Measurements from ENCODE around the gene UBXN10. TPM values are rescaled to one million over a fixed set of nuclear protein-coding genes. Genes with fewer than 3 reads are reported as not detected.

Gene UBXN10
- total RNA-seq, 2 experiments from 2014 or later, result 0.42 to 0.50 TPM

DNA sequence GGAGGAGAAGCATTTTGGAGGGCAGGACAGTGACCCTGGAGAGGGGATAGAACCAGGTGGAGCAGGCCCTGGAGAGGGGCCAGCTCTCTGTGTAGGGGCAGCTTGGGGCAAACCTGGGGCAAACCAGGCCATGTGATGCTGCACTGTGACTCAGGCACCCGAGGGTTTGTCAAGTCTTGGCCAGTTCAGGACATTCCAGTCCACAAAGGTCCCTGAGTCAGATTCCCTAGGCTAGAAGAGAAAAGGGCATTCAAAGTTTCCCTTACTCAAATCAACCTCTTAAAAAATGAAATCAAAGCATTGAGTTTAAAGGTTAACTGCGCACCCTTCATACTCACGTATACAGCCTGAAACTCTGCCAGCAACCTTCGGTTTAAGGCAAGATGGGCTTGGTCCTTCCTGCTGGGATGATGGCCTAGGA lies 25.6 kb downstream of the UBXN10 start:
- CTCF ChIA-PET (ENCODE audit: unreplicated experiment), result no interaction called here
- no peak for TF ChIP-seq EZH2phosphoT487 (IDR thresholded peaks at IDR 0.05; ENCODE audit: borderline replicate concordance, low read depth, low read length)
- TF ChIP-seq, protein P1, sequence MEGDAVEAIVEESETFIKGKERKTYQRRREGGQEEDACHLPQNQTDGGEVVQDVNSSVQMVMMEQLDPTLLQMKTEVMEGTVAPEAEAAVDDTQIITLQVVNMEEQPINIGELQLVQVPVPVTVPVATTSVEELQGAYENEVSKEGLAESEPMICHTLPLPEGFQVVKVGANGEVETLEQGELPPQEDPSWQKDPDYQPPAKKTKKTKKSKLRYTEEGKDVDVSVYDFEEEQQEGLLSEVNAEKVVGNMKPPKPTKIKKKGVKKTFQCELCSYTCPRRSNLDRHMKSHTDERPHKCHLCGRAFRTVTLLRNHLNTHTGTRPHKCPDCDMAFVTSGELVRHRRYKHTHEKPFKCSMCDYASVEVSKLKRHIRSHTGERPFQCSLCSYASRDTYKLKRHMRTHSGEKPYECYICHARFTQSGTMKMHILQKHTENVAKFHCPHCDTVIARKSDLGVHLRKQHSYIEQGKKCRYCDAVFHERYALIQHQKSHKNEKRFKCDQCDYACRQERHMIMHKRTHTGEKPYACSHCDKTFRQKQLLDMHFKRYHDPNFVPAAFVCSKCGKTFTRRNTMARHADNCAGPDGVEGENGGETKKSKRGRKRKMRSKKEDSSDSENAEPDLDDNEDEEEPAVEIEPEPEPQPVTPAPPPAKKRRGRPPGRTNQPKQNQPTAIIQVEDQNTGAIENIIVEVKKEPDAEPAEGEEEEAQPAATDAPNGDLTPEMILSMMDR (conservative IDR thresholded peaks at IDR 0.05; ENCODE audit: low read length), result no peak
- Histone ChIP-seq H4K20me1 (ENCODE audit: insufficient read depth, low read length) (no peaks in the 10 kb centered on the region), H3K79me2 (ENCODE audit: insufficient read depth, low read depth, low read length) (no peaks in the 10 kb centered on the region), H3K4me3 (ENCODE audit: low read depth, low read length, poor library complexity, severe bottlenecking) (no peak overlapping the region), H2AFZ (ENCODE audit: low read length) (peak overlapping the region; percentile 99; the same call in 1 of the 2 replicates), H3K4me1 (ENCODE audit: insufficient read depth, low read length, poor library complexity, severe bottlenecking) (peaks cover 49% of the 10 kb centered on the region), H3K9me3 (ENCODE audit: low read length) (peaks cover 5% of the 10 kb centered on the region; the same call in 1 of the 2 replicates), H3K4me2 (ENCODE audit: low read length) (peak overlapping the region; percentile 78), H3K36me3 (ENCODE audit: insufficient read depth, low read length) (no peaks in the 10 kb centered on the region), H3K27ac (ENCODE audit: low read depth, low read length, poor library complexity, severe bottlenecking) (no peak overlapping the region), H3K9me2 (ENCODE audit: insufficient read depth, low read length) (no peaks in the 10 kb centered on the region)
- no TSS peak for BruUV-seq (replicated peaks)
- DNase-seq (ENCODE audit: low spot score), result no peak
- POLR2A ChIA-PET, result no interaction called here
- intact Hi-C loops (cut with micrococcal nuclease; ENCODE audit: unreplicated experiment), result loop anchor here (10.0 kb wide), 1 partner anchor 423 kb away; the partner anchor contains the start of gene PINK1

- TF ChIP-seq EZH2phosphoT487 (IDR thresholded peaks at IDR 0.05; ENCODE audit: borderline replicate concordance, low read depth, low read length), result no peak
- TF ChIP-seq, protein P1 (conservative IDR thresholded peaks at IDR 0.05; ENCODE audit: low read length), result no peak
- H3K9me3 ChIP-seq (ENCODE audit: low read length), result peaks cover 5% of the 10 kb centered on the region; the same call in 1 of the 2 replicates
- peak overlapping the region; percentile 78 for H3K4me2 ChIP-seq (ENCODE audit: low read length)
- no peak for DNase-seq (ENCODE audit: low spot score)
- ChIA-PET CTCF (ENCODE audit: unreplicated experiment) (interaction anchor here (0.8 to 1.6 kb wide), 3 partner anchors 16 to 280 kb away, joined by 3 to 5 read pairs (median 4); no protein-coding TSS in a partner anchor), POLR2A (interaction anchor here (0.6 to 1.7 kb wide), 10 partner anchors 9 to 282 kb away, joined by 3 to 8 read pairs (median 3); no protein-coding TSS in a partner anchor)
- H3K4me1 ChIP-seq (ENCODE audit: insufficient read depth, low read length, poor library complexity, severe bottlenecking), result peaks cover 45% of the 10 kb centered on the region
- H3K9me2 ChIP-seq (ENCODE audit: insufficient read depth, low read length), result no peaks in the 10 kb centered on the region
- H3K36me3 ChIP-seq (ENCODE audit: insufficient read depth, low read length), result no peaks in the 10 kb centered on the region
- peak overlapping the region; percentile 45 for H3K4me3 ChIP-seq (ENCODE audit: low read depth, low read length, poor library complexity, severe bottlenecking)
- H3K79me2 ChIP-seq (ENCODE audit: insufficient read depth, low read depth, low read length), result no peaks in the 10 kb centered on the region
- no TSS peak for BruUV-seq (replicated peaks)
- no peaks in the 10 kb centered on the region for H4K20me1 ChIP-seq (ENCODE audit: insufficient read depth, low read length)
- H3K27ac ChIP-seq (ENCODE audit: low read depth, low read length, poor library complexity, severe bottlenecking), result peak overlapping the region; percentile 69
- intact Hi-C loops (cut with micrococcal nuclease; ENCODE audit: unreplicated experiment), result loop anchor here (10.0 kb wide), 1 partner anchor 423 kb away; the partner anchor contains the start of gene PINK1
- peak overlapping the region; percentile 99 for H2AFZ ChIP-seq (ENCODE audit: low read length)
Measured at GRCh38 chr1:20212085-20212684, 26.3 kb downstream of the UBXN10 start.
